HG02884 (cell line): ENCODE measurements around the gene SUN1.
A peak's percentile ranks its signal among the peaks of the same experiment; 100 is the strongest.
"Not testable (repeated sequence)": the region's sequence is repeated elsewhere in the genome, so short reads cannot be mapped to it uniquely, and the experiment has no call there.

Source experiments
- ATAC-seq: cut with Tn5 transposase; IDR thresholded peaks from one replicate; pipeline ENCODE4 v1.9.1; 2021; ENCODE audit warnings: mild to moderate bottlenecking, moderate library complexity; ENCODE audit not compliant: unreplicated experiment

Gene SUN1

GRCh38 chr7:916291-916941 is 84.1 kb downstream of the SUN1 start:
- ATAC-seq, result no peak

DNA sequence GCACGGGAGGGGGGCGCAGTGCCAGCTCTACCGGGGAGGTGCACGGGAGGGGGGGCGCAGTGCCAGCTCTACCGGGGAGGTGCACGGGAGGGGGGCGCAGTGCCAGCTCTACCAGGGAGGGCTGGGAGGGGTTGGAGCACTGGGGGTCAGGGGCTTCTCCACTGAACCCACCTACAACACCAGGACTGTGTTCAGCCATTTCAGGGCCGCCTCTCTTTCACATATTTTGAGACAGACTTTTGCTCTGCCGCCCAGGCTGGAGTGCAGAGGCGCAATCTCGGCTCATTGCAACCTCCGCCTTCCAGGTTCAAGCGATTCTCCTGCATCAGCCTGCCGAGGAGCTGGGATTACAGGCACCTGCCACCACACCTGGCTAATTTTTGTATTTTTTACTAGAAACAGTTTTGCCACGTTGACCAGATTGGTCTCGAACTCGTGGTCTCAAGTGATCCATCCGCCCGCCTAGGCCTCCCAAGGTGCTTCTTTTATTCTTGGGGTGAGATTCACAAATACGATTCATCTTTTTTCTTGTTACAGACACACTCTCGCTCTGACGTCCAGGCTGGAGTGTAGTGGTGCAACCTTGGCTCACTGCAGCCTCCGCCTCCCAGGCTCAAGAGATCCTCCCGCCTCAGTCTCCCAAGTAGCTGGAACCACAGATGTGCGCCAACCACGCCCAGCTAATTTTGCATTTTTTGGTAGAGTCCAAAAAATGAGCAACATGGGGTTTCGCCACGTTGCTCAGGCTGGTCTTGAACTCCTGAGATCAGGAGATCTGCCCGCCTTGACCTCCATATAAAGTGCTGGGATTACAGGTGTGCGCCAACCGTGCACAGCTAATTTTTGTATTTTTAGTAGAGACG is 85.2 kb downstream of the SUN1 start:
- ATAC-seq, result no peak

GRCh38 chr7:918118-918425 is 85.8 kb downstream of the SUN1 start:
- no peak for ATAC-seq

- ATAC-seq, result no peak
These were observed 86.3 kb downstream of the SUN1 start for GRCh38 chr7:918441-919113.

DNA sequence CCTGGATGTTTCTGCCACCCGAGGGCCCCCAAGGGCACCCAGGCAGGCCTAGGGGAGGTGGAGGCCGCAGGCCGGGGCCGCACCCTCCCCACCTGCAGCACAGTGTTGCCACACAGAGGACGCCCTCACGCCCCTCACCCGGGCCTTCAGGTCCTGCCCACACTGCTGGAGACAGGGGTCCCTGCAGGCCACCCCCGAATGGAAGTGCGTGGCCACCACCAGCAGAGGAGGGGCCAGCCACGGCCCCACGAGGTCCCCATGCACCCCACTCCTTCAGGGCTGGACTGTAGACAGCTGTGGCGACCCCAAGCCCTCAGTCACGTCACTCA is 86.8 kb downstream of the SUN1 start:
- ATAC-seq, result no peak

DNA sequence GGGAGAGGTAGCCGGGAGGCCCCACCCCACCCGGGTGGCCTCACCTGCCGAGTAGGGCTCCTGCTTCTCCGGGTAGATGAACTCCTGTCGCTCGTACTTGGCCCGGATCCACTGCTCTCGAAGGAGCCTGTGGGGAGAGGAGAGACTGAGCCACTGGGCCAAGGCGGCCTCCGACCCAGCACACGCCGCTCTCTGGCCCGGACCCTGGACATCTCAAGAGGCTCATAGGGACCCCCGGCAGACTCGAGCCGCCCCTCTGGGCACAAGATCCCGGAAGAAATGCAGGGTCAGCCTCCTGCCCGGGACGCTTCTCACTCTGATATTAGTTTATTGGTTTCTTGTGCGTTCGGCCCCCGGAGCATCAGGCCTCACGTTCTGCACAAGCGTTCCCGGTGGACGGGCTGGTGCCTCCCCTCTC is 87.7 kb downstream of the SUN1 start:
- no peak for ATAC-seq

DNA sequence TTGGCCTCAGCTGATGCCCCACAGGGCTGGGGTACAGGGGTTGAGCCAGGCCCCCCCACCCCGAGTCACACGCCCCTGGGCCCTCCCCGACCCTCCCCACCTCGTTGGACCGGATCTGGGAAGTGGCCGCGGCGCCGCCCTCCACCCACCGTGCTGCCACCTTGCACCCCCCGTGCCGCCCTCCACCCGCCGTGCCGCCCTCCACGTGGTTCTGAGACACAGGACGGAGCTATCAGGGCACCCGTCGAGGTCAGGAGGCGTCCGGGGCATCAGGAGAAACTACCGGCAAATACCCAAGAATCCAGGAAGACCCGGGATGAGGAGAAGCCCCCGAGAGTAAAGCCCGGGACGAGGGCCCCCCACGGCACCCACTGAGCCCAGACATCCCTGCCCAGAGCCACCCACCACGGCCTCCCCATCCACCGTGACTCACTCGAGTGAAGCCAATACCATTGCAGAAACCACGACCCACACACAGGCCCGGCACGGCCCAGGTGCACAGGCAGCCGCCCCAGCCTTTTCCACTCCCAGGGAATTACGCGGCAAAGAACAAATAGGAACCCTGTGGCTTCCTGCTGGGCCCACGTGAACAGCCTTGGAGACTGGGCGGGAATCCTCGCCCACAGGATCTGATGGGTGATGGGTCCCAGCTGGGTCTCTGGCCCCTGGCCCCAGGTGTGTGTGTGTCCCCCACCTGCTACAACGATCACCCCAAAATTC is 88.2 kb downstream of the SUN1 start:
- no peak for ATAC-seq

- no peak for ATAC-seq
These were observed 88.8 kb downstream of the SUN1 start for GRCh38 chr7:921071-921461.

DNA sequence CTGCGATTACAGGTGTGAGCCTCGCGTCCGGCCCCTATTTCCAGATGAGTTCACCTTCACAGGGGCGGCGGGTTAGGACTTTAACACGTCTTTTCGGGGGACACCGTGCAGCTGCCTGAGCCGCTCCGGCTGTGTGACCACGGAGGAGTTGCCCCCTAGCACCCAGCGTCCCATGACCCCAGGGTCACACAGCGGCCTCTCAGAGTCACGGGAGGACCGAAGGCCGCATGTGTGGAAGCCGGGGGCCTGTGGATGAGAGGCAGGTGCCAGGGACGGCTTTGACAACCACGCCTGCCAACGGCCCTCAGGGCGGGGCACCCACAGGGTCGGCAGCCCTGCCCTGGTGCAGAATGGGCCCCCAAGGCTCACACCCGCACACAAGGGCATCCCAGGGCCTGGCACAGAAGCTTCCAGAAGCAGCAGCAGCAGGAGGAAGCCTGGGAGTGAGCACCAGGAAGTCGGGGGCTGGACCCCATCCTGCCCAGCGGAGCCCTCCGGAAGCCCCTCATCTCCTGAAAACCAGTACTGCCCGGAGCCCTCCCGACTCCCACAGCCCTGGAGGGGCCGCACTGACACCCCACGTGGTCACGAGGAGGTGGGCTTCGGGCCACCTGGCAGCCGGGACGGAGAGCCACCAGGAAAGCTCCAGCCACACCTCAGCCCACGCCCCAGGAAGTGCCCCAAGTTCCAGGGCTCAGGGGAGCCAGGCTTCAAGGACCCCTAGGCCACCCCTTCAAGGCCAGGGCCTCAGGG is 89.5 kb downstream of the SUN1 start:
- no peak for ATAC-seq

DNA sequence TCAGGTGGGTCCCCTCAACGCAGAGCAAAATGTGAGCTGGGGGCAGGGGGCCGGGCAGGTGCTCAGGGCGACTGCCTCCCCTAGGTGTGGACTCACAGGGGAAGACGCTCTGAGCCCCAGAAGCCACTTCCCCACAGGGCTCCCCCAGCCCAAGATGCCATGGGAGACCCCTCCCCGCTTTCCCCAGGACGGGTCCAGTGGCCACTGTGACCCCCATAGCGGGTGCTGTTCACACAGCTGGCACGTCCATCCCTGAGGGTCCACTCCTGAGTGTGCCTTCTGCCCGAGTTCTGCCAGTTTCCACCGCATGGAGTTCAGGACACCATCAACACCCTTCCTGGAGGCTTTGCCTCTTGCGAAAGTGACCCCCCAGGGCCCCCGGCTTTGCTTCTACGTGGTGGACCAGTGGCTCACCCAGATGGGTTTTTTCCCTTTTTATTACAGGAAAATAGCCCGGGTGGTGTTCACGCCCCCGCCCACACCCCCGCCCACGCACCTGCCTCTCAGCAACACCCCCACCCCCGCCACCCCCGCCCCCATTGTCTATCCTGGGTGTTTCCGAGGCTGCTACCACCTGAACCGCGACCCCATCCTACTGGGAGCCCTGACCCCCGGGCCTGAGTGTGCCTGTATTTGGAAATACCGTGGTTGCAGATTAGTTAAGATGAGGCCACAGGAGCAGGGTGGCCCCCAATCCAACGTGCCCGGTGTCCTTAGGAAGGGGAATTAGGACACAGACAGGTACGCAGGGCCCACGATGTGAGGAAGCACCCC is 90.2 kb downstream of the SUN1 start:
- ATAC-seq, result no peak

DNA sequence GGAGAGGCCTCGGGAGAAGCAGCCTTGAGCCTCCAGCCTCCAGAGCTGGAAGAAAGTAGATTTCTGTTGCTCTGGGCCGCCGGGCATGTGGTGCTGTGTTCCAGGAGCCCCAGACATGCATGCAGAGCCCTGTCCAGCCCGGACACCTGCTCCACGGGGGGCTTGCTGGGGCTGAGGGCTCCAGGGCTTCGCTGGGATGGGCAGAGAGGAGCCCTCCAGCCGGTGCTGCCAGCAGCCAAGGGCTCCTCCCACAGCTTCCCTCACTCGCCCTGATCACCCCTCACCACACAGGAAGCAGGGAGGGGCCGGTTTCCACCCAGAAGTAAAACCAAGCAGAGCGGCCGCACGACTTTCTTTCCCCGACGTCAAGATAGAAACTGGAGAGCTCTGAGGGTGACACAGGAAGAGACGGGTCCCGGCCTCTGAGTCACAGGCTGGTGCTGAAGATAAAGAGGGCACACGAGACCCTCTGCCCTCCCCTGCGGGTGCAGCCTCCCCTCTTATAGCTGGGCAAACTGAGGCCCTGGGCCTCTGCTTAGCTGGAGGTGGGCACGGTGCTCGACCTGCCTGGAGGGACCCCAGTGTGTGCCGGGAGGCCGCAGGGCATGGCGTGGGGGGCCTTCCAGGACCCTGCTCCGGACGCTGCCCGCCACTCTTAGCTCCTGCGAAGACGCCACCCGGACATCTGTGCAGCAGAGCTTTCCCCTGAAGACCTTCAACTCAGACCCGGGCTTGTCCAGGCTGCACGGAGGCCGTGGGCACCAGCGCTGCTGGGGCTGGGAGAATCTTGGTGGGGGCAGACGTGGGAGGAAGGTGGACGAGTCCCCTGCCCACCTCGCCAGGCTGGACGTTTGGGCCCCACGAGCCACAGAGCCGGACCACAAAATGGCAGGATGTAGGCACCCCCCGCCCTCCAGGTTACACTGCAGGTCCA is 91.1 kb downstream of the SUN1 start:
- peak; percentile 63 for ATAC-seq

DNA sequence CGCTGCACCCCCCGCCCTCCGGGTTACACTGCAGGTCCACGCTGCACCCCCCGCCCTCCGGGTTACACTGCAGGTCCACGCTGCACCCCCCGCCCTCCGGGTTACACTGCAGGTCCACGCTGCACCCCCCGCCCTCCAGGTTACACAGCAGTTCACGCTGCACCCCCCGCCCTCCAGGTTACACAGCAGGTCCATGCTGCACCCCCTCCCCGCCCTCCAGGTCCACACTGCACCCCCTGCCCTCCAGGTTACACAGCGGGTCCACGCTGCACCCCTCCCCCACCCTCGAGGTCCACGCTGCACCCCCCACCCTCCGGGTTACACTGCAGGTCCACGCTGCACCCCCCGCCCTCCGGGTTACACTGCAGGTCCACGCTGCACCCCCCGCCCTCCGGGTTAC is 91.8 kb downstream of the SUN1 start:
- ATAC-seq, result not testable (repeated sequence)
